Measurements from ENCODE around the gene SARM1. TPM values are rescaled to one million over a fixed set of nuclear protein-coding genes. Genes with fewer than 3 reads are reported as not detected.

The SARM1 gene
- total and polyA plus RNA-seq, 2 of the 13 experiments (the other 11 are each of a cell fraction or from before 2014, with no cell fraction given): 0.73 to 0.86 TPM

- TF ChIP-seq ZBTB46 (CRISPR knock-in tag; IDR thresholded peaks at IDR 0.05; ENCODE audit: borderline replicate concordance) (no peak), NR2F2 (IDR thresholded peaks at IDR 0.05; ENCODE audit: borderline replicate concordance, low read depth) (peak; percentile 90), MXD1 (CRISPR knock-in tag; IDR thresholded peaks at IDR 0.05) (no peak), PHF8 (CRISPR knock-in tag; IDR thresholded peaks at IDR 0.05) (no peak), CHD2 (IDR thresholded peaks at IDR 0.05; ENCODE audit: low read depth, low read length) (peak; percentile 26; the same call in 1 of the 2 replicates), POLR2AphosphoS5 (IDR thresholded peaks at IDR 0.05; ENCODE audit: low read depth, low read length) (peak; percentile 77), SMARCC2 (IDR thresholded peaks at IDR 0.05) (no peak), ZNF317 (CRISPR knock-in tag; IDR thresholded peaks at IDR 0.05) (peak; percentile 57; the same call in 1 of the 2 replicates), AGO1 (IDR thresholded peaks at IDR 0.05; ENCODE audit: low read depth, low read length, poor library complexity, severe bottlenecking) (no peak), SRSF4 (IDR thresholded peaks at IDR 0.05; ENCODE audit: low read depth, low read length, poor library complexity, severe bottlenecking) (no peak), ZNF709 (CRISPR knock-in tag; IDR thresholded peaks at IDR 0.05) (no peak), RBM22 (optimal IDR thresholded peaks at IDR 0.05; ENCODE audit: low read length) (peak; percentile 74), ZFP90 (CRISPR knock-in tag; IDR thresholded peaks at IDR 0.05; ENCODE audit: borderline replicate concordance) (peak; percentile 83; the same call in 1 of the 2 replicates), ATF2 (CRISPR knock-in tag; IDR thresholded peaks at IDR 0.05) (peak; percentile 94), ZNF414 (CRISPR knock-in tag; IDR thresholded peaks at IDR 0.05) (peak; percentile 90; the same call in 1 of the 2 replicates), POGK (CRISPR knock-in tag; conservative IDR thresholded peaks at IDR 0.05) (0 out of 2 replicates have a peak, but pooled peaks have one; percentile 31), CBFB (CRISPR knock-in tag; IDR thresholded peaks at IDR 0.05) (peak; percentile 83), IKZF4 (CRISPR knock-in tag; IDR thresholded peaks at IDR 0.05; ENCODE audit: borderline replicate concordance, low read depth, not compliant biosample characterization) (no peak), SIX1 (CRISPR knock-in tag; IDR thresholded peaks at IDR 0.05; ENCODE audit: borderline replicate concordance) (peak; percentile 52; the same call in 1 of the 2 replicates)
- TF ChIP-seq, protein P1, sequence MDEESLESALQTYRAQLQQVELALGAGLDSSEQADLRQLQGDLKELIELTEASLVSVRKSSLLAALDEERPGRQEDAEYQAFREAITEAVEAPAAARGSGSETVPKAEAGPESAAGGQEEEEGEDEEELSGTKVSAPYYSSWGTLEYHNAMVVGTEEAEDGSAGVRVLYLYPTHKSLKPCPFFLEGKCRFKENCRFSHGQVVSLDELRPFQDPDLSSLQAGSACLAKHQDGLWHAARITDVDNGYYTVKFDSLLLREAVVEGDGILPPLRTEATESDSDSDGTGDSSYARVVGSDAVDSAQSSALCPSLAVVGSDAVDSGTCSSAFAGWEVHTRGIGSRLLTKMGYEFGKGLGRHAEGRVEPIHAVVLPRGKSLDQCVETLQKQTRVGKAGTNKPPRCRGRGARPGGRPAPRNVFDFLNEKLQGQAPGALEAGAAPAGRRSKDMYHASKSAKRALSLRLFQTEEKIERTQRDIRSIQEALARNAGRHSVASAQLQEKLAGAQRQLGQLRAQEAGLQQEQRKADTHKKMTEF (CRISPR knock-in tag; IDR thresholded peaks at IDR 0.05): peak; percentile 70
- TF ChIP-seq, protein P2, sequence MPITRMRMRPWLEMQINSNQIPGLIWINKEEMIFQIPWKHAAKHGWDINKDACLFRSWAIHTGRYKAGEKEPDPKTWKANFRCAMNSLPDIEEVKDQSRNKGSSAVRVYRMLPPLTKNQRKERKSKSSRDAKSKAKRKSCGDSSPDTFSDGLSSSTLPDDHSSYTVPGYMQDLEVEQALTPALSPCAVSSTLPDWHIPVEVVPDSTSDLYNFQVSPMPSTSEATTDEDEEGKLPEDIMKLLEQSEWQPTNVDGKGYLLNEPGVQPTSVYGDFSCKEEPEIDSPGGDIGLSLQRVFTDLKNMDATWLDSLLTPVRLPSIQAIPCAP (CRISPR knock-in tag; IDR thresholded peaks at IDR 0.05; ENCODE audit: low read depth): no peak
Measured at GRCh38 chr17:28368306-28368831, 3.1 kb upstream of the SARM1 start (continued).
